IPS-20b (cell line): Measurements from ENCODE around the gene FBXW11.
"Not testable (repeated sequence)": the region's sequence is repeated elsewhere in the genome, so short reads cannot be mapped to it uniquely, and the experiment has no call there.

Source experiments
- H3K27ac ChIP-seq: one replicate; pipeline ENCODE4 v1.5.1; 2013; ENCODE audit warnings: low read length
- H3K27me3 ChIP-seq: 2 replicates; pipeline ENCODE4 v1.6.1; 2013; ENCODE audit warnings: mild to moderate bottlenecking, low read length, inconsistent platforms; ENCODE audit not compliant: insufficient read depth
- H3K36me3 ChIP-seq: 2 replicates; pipeline ENCODE4 v1.6.1; 2013; ENCODE audit warnings: low read depth, mild to moderate bottlenecking, inconsistent platforms, low read length, moderate library complexity; ENCODE audit not compliant: insufficient read depth
- H3K4me1 ChIP-seq: 2 replicates; pipeline ENCODE4 v1.6.1; 2013; ENCODE audit warnings: mild to moderate bottlenecking, control low read depth, inconsistent platforms, low read length, moderate library complexity; ENCODE audit not compliant: insufficient read depth
- H3K4me3 ChIP-seq: 2 replicates; pipeline ENCODE4 v1.5.1; 2013; ENCODE audit warnings: mild to moderate bottlenecking, low read length, inconsistent platforms
- H3K9ac ChIP-seq: 2 replicates; pipeline ENCODE4 v1.6.1; 2013; ENCODE audit warnings: low read depth, mild to moderate bottlenecking, inconsistent platforms, low read length, moderate library complexity
- H3K9me3 ChIP-seq: 2 replicates; pipeline ENCODE4 v1.6.1; 2013; ENCODE audit warnings: mild to moderate bottlenecking, low read depth, low read length, inconsistent platforms; ENCODE audit not compliant: insufficient read depth

FBXW11 gene

GRCh38 chr5:171978519-171978918 is 27.9 kb downstream of the FBXW11 start:
- H3K4me3 ChIP-seq = peak overlapping the region; percentile 10; the same call in 1 of the 2 replicates
- no peaks in the 10 kb centered on the region for H3K36me3 ChIP-seq
- peaks cover 48% of the 10 kb centered on the region for H3K4me1 ChIP-seq
- H3K9me3 ChIP-seq = peaks cover 11% of the 10 kb centered on the region
- H3K27ac ChIP-seq = no peak overlapping the region
- H3K9ac ChIP-seq = no peak overlapping the region
- H3K27me3 ChIP-seq = no peaks in the 10 kb centered on the region

DNA sequence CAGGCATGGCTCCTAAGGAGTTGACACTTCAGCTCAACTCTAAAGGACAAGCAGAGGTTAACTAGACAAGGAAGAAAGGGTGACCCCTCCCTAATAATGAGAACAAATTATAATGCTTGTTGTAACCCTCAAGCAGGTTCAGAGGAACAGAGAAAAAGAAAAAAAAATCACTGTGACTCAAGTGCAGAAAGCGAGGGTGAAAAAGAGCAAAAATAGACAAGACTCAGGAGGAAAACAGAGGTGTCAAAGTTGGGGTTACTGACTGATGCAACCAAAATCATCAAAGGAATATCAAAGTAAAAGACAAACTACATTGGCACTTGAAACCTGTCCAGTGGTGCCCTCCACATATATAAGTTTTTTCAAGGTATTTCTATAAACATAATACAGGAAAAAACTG is 28.4 kb downstream of the FBXW11 start:
- H3K27ac ChIP-seq = no peak overlapping the region
- H3K9me3 ChIP-seq = peaks cover 11% of the 10 kb centered on the region
- no peak overlapping the region for H3K9ac ChIP-seq
- peaks cover 47% of the 10 kb centered on the region for H3K4me1 ChIP-seq
- peak overlapping the region; percentile 10; the same call in 1 of the 2 replicates for H3K4me3 ChIP-seq
- H3K36me3 ChIP-seq = no peaks in the 10 kb centered on the region
- H3K27me3 ChIP-seq = no peaks in the 10 kb centered on the region

DNA sequence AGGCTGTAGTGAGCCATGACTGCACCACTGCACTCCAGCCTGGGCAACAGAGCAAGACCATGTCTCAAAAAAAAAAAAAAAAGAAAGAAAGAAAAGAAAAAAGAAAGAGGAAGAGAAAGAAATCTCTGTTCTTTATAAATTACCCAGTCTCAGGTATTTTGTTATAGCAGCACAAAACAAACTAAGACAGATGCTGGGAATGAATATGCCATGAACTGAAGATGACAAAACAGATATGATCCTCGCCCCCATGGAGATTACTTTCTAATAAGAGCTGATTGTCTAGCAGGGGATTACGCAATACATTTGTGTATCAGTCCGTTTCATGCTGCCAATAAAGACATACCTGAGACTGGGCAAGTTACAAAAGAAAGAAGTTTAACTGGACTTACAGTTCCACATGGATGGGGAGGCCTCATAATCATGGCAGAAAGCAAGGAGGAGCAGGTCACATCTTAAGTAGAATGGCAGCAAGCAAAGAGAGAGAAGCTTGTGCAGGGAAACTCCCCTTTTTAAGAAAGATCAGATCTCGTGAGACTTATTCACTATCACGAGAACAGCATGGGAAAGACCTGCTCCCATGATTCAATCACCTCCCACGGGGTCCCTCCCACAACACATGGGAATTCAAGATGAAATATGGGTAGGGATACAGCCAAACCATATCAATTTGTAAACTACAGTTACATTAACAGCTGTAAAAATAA is 29.0 kb downstream of the FBXW11 start:
- not testable (repeated sequence) for H3K36me3 ChIP-seq, H3K9ac ChIP-seq, H3K27ac ChIP-seq, H3K27me3 ChIP-seq, H3K4me3 ChIP-seq
- H3K9me3 ChIP-seq = peaks cover 11% of the 10 kb centered on the region
- peaks cover 42% of the 10 kb centered on the region for H3K4me1 ChIP-seq

- H3K4me3 ChIP-seq = no peak overlapping the region
- no peak overlapping the region for H3K27ac ChIP-seq
- no peak overlapping the region for H3K9ac ChIP-seq
- no peaks in the 10 kb centered on the region for H3K36me3 ChIP-seq
- H3K4me1 ChIP-seq = peaks cover 34% of the 10 kb centered on the region
- peaks cover 11% of the 10 kb centered on the region for H3K9me3 ChIP-seq
- H3K27me3 ChIP-seq = no peaks in the 10 kb centered on the region
Measured at GRCh38 chr5:171975877-171976667, 30.4 kb downstream of the FBXW11 start.

GRCh38 chr5:171975262-171975876 is 31.1 kb downstream of the FBXW11 start:
- Histone ChIP-seq H3K4me3 (no peak overlapping the region), H3K36me3 (no peaks in the 10 kb centered on the region), H3K9ac (no peak overlapping the region), H3K9me3 (peaks cover 11% of the 10 kb centered on the region), H3K27ac (no peak overlapping the region), H3K4me1 (peaks cover 31% of the 10 kb centered on the region), H3K27me3 (no peaks in the 10 kb centered on the region)

GRCh38 chr5:171970826-171971225 is 35.6 kb downstream of the FBXW11 start:
- no peaks in the 10 kb centered on the region for H3K36me3 ChIP-seq
- peaks cover 26% of the 10 kb centered on the region; the same call in 1 of the 2 replicates for H3K4me1 ChIP-seq
- H3K4me3 ChIP-seq = no peak overlapping the region
- H3K27ac ChIP-seq = no peak overlapping the region
- no peaks in the 10 kb centered on the region for H3K27me3 ChIP-seq
- no peaks in the 10 kb centered on the region for H3K9me3 ChIP-seq
- no peak overlapping the region for H3K9ac ChIP-seq

DNA sequence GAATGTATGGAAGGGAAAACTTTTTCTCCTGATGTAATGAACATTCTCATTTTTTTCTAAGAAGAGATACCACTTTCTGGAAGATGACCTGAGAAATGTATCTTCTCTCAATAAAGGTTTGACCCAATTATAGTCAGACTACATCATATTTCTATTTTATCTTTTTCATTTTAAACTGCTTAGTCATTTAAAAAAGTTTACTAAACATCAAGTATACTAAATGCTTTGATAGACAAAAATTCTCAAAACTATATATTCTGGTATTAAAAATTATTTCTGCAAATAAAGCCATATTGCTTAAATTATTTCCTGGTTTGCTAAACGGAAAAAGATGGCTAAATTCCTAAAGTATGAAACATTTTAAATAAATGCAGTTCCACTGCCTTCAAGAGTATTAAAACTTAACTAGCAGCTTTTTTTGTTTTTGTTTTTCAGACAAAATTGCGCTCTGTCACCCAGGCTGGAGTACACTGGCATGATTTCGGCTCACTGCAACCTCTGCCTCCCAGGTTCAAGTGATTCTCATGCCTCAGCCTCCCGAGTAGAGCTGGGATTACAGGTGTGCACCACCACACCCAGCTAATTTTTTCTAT is 37.1 kb downstream of the FBXW11 start:
- no peaks in the 10 kb centered on the region for H3K27me3 ChIP-seq

GRCh38 chr5:171968531-171968930 is 37.9 kb downstream of the FBXW11 start:
- no peaks in the 10 kb centered on the region for H3K27me3 ChIP-seq
- no peaks in the 10 kb centered on the region for H3K36me3 ChIP-seq
- H3K4me3 ChIP-seq = no peak overlapping the region
- H3K4me1 ChIP-seq = peaks cover 30% of the 10 kb centered on the region
- no peak overlapping the region for H3K27ac ChIP-seq
- H3K9me3 ChIP-seq = no peaks in the 10 kb centered on the region
- no peak overlapping the region for H3K9ac ChIP-seq

More for the DNA sequence above, 37.1 kb downstream of the FBXW11 start:
- Histone ChIP-seq H3K4me1 (peaks cover 23% of the 10 kb centered on the region; the same call in 1 of the 2 replicates), H3K4me3 (no peak overlapping the region), H3K9me3 (no peaks in the 10 kb centered on the region), H3K36me3 (no peaks in the 10 kb centered on the region), H3K9ac (no peak overlapping the region), H3K27ac (no peak overlapping the region)

DNA sequence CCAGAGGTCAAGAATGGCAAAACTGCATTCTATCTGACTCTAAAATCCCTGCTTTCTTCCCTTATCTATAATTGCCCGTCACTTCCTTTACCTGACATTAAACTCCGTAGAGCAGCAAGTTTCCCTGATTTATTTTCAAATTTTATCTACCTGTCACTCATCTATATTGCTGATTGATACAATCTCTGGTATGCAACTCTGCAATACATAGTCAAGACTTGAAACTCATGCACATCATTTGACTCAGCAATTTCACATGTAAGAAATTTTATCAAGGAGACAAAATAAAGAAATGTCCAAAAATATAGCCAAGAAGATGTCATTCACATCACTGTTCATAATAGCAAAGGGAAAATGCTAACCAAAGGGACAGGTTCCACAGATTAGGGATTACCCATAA is 39.5 kb downstream of the FBXW11 start:
- H3K4me3 ChIP-seq = no peak overlapping the region
- H3K36me3 ChIP-seq = no peaks in the 10 kb centered on the region
- H3K9me3 ChIP-seq = no peaks in the 10 kb centered on the region
- no peaks in the 10 kb centered on the region for H3K27me3 ChIP-seq
- no peak overlapping the region for H3K9ac ChIP-seq
- no peak overlapping the region for H3K27ac ChIP-seq
- H3K4me1 ChIP-seq = peaks cover 33% of the 10 kb centered on the region

DNA sequence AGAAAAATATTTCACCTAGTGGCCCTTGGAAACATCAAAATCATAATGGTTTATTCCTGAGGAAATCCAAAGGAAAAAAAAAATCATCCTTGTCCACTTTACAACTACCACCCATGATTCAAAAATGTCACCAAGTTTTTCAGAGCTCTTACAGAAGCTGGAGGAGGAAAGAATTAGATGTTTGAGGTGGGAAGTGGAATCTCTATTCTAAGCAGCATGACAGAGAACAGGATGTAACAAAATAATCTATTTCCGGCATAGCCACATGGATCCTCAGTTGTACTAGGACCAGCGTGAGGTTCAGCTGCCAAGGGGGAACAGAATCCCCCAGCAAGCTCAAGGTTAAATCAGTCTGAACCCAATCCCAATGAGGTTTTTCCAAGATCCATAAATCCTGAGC is 40.2 kb downstream of the FBXW11 start:
- peaks cover 33% of the 10 kb centered on the region for H3K4me1 ChIP-seq
- no peak overlapping the region for H3K4me3 ChIP-seq
- no peak overlapping the region for H3K27ac ChIP-seq

DNA sequence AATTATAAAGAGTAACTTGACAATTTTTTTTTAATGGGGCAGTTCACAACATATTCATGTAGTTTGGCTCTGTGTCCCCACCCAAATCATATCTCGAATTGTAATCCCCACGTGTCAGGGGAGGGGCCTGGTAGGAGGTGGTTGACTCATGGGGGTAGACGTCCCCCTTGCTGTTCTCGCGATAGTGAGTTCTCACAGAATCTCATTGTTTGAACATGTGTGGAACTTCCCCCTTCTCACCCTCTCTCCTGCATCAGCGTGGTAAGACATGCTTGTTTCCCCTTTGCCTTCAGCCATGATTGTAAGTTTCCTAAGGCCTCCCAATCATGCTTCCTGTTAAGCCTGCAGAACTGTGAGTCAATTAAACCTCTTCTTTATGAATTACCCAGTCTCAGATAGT is 40.7 kb downstream of the FBXW11 start:
- Histone ChIP-seq H3K9ac (no peak overlapping the region), H3K27ac (no peak overlapping the region), H3K27me3 (no peaks in the 10 kb centered on the region), H3K4me3 (no peak overlapping the region), H3K9me3 (no peaks in the 10 kb centered on the region), H3K4me1 (peaks cover 29% of the 10 kb centered on the region), H3K36me3 (no peaks in the 10 kb centered on the region)

More for the DNA sequence above, 40.2 kb downstream of the FBXW11 start:
- Histone ChIP-seq H3K27me3 (no peaks in the 10 kb centered on the region), H3K9me3 (no peaks in the 10 kb centered on the region), H3K9ac (no peak overlapping the region), H3K36me3 (no peaks in the 10 kb centered on the region)
